K562 (cell line): Measurements from ENCODE around the gene ALKBH3.

ENCODE experiments used
- HDAC6 ChIP-seq: IDR thresholded peaks from 2 replicates; pipeline ENCODE4 v1.6.1; 2012; ENCODE audit warnings: low read depth, mild to moderate bottlenecking, control low read depth, inconsistent platforms, low read length, moderate library complexity
- POLR2AphosphoS2 ChIP-seq: IDR thresholded peaks from 2 replicates; pipeline ENCODE4 v1.6.1; 2012; ENCODE audit warnings: low read length, improper control_type of control experiment
- ZNF217 ChIP-seq: sonication (generic); formaldehyde crosslinking; IDR thresholded peaks from 2 replicates; pipeline ENCODE4 v1.8.0; 2022; ENCODE audit warnings: mild to moderate bottlenecking, missing genetic modification reagents
- TF ChIP-seq, protein P1 (sequence below), 3 experiments: IDR thresholded peaks in 2 of 3; conservative IDR thresholded peaks in 1 of 3; 2 replicates each; pipeline ENCODE4 v1.5.1; 2011 to 2012; ENCODE audit warnings: low read length in 3 of 3, mild to moderate bottlenecking in 3 of 3, control low read depth in 2 of 3, improper control_type of control experiment in 1 of 3, inconsistent platforms in 1 of 3, low read depth in 1 of 3, mixed read lengths in 1 of 3, moderate library complexity in 1 of 3; ENCODE audit not compliant: insufficient read depth in 2 of 3
- TF ChIP-seq, protein P2 (sequence below): sonication (generic); formaldehyde crosslinking; IDR thresholded peaks from 2 replicates; pipeline ENCODE4 v1.8.0; 2022; ENCODE audit warnings: mild to moderate bottlenecking, missing genetic modification reagents

DNA sequence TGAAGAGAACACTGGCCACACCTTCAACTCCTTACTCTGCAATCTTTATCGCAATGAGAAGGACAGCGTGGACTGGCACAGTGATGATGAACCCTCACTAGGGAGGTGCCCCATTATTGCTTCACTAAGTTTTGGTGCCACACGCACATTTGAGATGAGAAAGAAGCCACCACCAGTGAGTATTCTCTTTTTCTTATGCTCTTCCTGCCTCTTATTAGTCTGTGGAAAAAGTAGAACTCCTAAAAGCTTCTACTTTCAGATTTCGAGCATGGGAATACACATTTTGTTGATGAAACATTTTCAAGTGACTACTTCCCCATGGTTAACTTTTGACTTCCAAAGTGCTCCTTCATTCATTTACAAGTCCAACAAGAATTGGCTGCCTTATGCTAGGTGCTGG is 20.9 kb downstream of the ALKBH3 start:
- TF ChIP-seq HDAC6 (no peak), ZNF217 (CRISPR knock-in tag) (no peak), POLR2AphosphoS2 (no peak)
- TF ChIP-seq, protein P1, sequence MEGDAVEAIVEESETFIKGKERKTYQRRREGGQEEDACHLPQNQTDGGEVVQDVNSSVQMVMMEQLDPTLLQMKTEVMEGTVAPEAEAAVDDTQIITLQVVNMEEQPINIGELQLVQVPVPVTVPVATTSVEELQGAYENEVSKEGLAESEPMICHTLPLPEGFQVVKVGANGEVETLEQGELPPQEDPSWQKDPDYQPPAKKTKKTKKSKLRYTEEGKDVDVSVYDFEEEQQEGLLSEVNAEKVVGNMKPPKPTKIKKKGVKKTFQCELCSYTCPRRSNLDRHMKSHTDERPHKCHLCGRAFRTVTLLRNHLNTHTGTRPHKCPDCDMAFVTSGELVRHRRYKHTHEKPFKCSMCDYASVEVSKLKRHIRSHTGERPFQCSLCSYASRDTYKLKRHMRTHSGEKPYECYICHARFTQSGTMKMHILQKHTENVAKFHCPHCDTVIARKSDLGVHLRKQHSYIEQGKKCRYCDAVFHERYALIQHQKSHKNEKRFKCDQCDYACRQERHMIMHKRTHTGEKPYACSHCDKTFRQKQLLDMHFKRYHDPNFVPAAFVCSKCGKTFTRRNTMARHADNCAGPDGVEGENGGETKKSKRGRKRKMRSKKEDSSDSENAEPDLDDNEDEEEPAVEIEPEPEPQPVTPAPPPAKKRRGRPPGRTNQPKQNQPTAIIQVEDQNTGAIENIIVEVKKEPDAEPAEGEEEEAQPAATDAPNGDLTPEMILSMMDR (IDR thresholded peaks at IDR 0.05 in 2 of 3, conservative IDR thresholded peaks at IDR 0.05 in 1 of 3; ENCODE audit: insufficient read depth in 2 of 3, low read depth in 1 of 3, low read length in 3 of 3): no peak
- TF ChIP-seq, protein P2, sequence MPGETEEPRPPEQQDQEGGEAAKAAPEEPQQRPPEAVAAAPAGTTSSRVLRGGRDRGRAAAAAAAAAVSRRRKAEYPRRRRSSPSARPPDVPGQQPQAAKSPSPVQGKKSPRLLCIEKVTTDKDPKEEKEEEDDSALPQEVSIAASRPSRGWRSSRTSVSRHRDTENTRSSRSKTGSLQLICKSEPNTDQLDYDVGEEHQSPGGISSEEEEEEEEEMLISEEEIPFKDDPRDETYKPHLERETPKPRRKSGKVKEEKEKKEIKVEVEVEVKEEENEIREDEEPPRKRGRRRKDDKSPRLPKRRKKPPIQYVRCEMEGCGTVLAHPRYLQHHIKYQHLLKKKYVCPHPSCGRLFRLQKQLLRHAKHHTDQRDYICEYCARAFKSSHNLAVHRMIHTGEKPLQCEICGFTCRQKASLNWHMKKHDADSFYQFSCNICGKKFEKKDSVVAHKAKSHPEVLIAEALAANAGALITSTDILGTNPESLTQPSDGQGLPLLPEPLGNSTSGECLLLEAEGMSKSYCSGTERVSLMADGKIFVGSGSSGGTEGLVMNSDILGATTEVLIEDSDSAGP (CRISPR knock-in tag): no peak
